Tibial nerve (tissue), 4 donors: ENCODE data around the gene LAMC3. TPM values are rescaled to one million over a fixed set of nuclear protein-coding genes. Genes with fewer than 3 reads are reported as not detected.

Experiments used
- DNase-seq, 2 donors: peaks; one replicate each; pipeline ENCODE4 v3.0.0-alpha.2; 2019; ENCODE audit warnings: low spot score in 2 of 2
- H3K27ac ChIP-seq, 4 donors: fragments of 200-600 bp; sonication (generic) in 3 of 4; one replicate each; pipeline ENCODE4 v1.5.1; 2017 to 2019; ENCODE audit warnings: mild to moderate bottlenecking in 1 of 4
- H3K27me3 ChIP-seq, 2 donors: fragments of 200-600 bp; sonication (generic) in 1 of 2; one replicate each; pipeline versions ENCODE4 v1.5.1 to v1.6.0; 2017 to 2019
- H3K36me3 ChIP-seq, 3 donors: fragments of 200-600 bp; sonication (generic); one replicate each; pipeline ENCODE4 v1.5.1; 2018 to 2019
- H3K4me1 ChIP-seq, 4 donors: fragments of 200-600 bp; sonication (generic) in 3 of 4; one replicate each; pipeline ENCODE4 v1.5.1; 2017 to 2019
- H3K4me3 ChIP-seq, 4 donors: fragments of 200-600 bp; sonication (generic) in 3 of 4; one replicate each; pipeline ENCODE4 v1.5.1; 2017 to 2019; ENCODE audit warnings: mild to moderate bottlenecking in 1 of 4, moderate library complexity in 1 of 4
- H3K9me3 ChIP-seq, 4 donors: fragments of 200-600 bp; sonication (generic) in 3 of 4; one replicate each; pipeline ENCODE4 v1.5.1; 2017 to 2019
- EP300 ChIP-seq, 2 donors: sonication (generic); formaldehyde crosslinking; IDR thresholded peaks; one replicate each; pipeline ENCODE4 v1.6.1; 2017; ENCODE audit warnings: antibody characterized with exemption in 2 of 2, mild to moderate bottlenecking in 1 of 2
- POLR2A ChIP-seq, 2 donors: fragments of 450-650 bp; IDR thresholded peaks; one replicate each; pipeline ENCODE4 v1.6.1; 2017; ENCODE audit warnings: antibody characterized with exemption in 2 of 2, mild to moderate bottlenecking in 2 of 2, moderate library complexity in 2 of 2
- WGBS, 2 donors: methylation state at CpG; one replicate each; pipeline ENCODE4 v1.1.5; 2018; 5-methylcytosine and 5-hydroxymethylcytosine counted together
- total RNA-seq, 4 donors: library from RNA; depleted of rRNA; stranded (reverse); fragments of >200 nt; gene quantifications; one replicate each; pipeline ENCODE4 v1.1.0, GENCODE V29; 2016
- TF ChIP-seq, protein P1 (sequence below), 5 experiments: fragments of 200-600 bp in 3 of 5; fragments of 450-650 bp in 2 of 5; sonication (generic) in 3 of 5; IDR thresholded peaks; one replicate each; pipeline ENCODE4 v1.5.1; 2016 to 2019; ENCODE audit warnings: antibody characterized with exemption in 5 of 5, mild to moderate bottlenecking in 3 of 5, moderate library complexity in 2 of 5

The LAMC3 gene
- total RNA-seq, 4 donors from 2014 or later = 0.21 to 1.6 TPM; not detected in 2

GRCh38 chr9:131062969-131063368, 54.0 kb downstream of the LAMC3 start:
- TF ChIP-seq, protein P1, sequence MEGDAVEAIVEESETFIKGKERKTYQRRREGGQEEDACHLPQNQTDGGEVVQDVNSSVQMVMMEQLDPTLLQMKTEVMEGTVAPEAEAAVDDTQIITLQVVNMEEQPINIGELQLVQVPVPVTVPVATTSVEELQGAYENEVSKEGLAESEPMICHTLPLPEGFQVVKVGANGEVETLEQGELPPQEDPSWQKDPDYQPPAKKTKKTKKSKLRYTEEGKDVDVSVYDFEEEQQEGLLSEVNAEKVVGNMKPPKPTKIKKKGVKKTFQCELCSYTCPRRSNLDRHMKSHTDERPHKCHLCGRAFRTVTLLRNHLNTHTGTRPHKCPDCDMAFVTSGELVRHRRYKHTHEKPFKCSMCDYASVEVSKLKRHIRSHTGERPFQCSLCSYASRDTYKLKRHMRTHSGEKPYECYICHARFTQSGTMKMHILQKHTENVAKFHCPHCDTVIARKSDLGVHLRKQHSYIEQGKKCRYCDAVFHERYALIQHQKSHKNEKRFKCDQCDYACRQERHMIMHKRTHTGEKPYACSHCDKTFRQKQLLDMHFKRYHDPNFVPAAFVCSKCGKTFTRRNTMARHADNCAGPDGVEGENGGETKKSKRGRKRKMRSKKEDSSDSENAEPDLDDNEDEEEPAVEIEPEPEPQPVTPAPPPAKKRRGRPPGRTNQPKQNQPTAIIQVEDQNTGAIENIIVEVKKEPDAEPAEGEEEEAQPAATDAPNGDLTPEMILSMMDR (IDR thresholded peaks at IDR 0.05) = no peak
- TF ChIP-seq POLR2A (IDR thresholded peaks at IDR 0.05) = no peak
- no peak for TF ChIP-seq EP300 (IDR thresholded peaks at IDR 0.05)

GRCh38 chr9:131065599-131065998, 56.6 kb downstream of the LAMC3 start:
- Histone ChIP-seq H3K36me3 (no peaks in the 10 kb centered on the region), H3K4me3 (no peak overlapping the region), H3K27me3 (peaks cover 0 to 5% of the 10 kb centered on the region in 2 donors), H3K27ac (no peak overlapping the region), H3K9me3 (no peaks in the 10 kb centered on the region), H3K4me1 (no peaks in the 10 kb centered on the region)
- DNase-seq = no peak
- whole genome bisulfite sequencing, 2 donors = 94 to 95% methylated on average over 7 of the region's 7 CpGs
- TF ChIP-seq POLR2A (IDR thresholded peaks at IDR 0.05) (no peak), EP300 (IDR thresholded peaks at IDR 0.05) (no peak)
- TF ChIP-seq, protein P1 (IDR thresholded peaks at IDR 0.05) = no peak

More at GRCh38 chr9:131062969-131063368, 54.0 kb downstream of the LAMC3 start:
- no peak for DNase-seq
- Histone ChIP-seq H3K9me3 (no peaks in the 10 kb centered on the region), H3K4me3 (no peak overlapping the region), H3K27ac (no peak overlapping the region), H3K27me3 (peaks cover 0 to 5% of the 10 kb centered on the region in 2 donors), H3K4me1 (no peaks in the 10 kb centered on the region), H3K36me3 (no peaks in the 10 kb centered on the region)
- WGBS, 2 donors = 63 to 71% methylated on average over 9 of the region's 9 CpGs

- H3K27ac ChIP-seq = no peak overlapping the region
- H3K4me3 ChIP-seq = no peak overlapping the region
- TF ChIP-seq, protein P1 (IDR thresholded peaks at IDR 0.05) = no peak
- TF ChIP-seq EP300 (IDR thresholded peaks at IDR 0.05) (no peak), POLR2A (IDR thresholded peaks at IDR 0.05) (no peak)
- DNase-seq = no peak
- H3K4me1 ChIP-seq = no peaks in the 10 kb centered on the region
- 56 to 59% methylated on average over 7 to 9 of the region's 9 CpGs for WGBS, 2 donors
- no peaks in the 10 kb centered on the region for H3K36me3 ChIP-seq
- H3K9me3 ChIP-seq = no peaks in the 10 kb centered on the region
- peaks cover 0 to 5% of the 10 kb centered on the region in 2 donors for H3K27me3 ChIP-seq
Observed at GRCh38 chr9:131067625-131068024, 58.7 kb downstream of the LAMC3 start.

DNA sequence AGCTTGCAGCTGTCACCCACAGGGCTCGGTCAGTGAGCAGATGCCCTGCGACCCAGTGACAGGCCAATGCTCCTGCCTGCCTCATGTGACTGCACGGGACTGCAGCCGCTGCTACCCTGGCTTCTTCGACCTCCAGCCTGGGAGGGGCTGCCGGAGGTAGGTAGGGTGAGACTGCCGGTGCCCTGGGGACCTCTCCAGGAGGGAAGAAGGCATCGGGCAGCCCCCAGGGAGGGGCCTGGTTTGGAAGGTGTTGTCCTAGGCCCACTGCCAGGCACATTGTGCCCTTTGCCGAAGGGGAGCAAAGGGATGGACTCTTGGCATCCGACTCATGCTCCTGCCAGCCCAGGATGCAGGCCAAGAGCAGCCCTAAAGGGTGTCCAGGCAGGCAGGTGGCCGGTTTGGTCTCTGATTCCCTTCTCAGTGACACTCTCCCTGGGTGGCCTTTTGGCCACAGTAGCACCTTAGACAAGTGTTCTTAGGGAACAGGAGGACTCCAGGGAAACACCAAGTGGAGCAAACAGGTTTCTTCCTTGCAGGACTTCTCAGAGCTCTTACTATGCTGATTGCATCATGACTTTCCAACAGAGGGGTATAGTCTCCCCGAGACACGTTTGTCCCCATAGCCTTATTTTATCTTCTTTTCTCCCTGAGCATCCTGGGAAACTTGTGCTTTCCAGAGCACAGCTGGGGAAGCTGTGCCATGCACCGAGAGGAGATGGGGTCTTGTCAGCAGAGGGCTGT, 59.3 kb downstream of the LAMC3 start:
- 67 to 70% methylated on average over 7 to 10 of the region's 14 CpGs for WGBS, 2 donors
- Histone ChIP-seq H3K4me1 (no peaks in the 10 kb centered on the region), H3K27me3 (no peaks in the 10 kb centered on the region), H3K27ac (no peak overlapping the region), H3K36me3 (no peaks in the 10 kb centered on the region), H3K9me3 (no peaks in the 10 kb centered on the region), H3K4me3 (no peak overlapping the region)
- TF ChIP-seq, protein P1 (IDR thresholded peaks at IDR 0.05) = no peak
- TF ChIP-seq POLR2A (IDR thresholded peaks at IDR 0.05) (no peak), EP300 (IDR thresholded peaks at IDR 0.05) (no peak)
- DNase-seq = no peak

DNA sequence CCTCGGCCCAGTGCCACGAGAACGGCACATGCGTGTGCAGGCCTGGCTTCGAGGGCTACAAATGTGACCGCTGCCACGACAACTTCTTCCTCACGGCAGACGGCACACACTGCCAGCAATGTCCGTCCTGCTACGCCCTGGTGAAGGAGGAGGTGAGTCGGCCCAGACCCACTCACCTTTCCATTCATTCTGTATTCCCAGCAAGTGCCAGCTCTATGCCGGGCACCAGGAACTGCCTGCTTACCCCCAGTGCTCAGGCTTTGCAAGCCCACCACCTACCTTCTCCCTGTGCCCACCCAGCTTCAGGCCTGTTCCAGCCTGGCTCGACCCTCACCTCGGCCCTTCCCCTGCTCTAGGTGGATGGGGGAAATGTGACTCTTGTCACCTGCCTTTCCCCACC, 60.7 kb downstream of the LAMC3 start:
- Histone ChIP-seq H3K9me3 (no peaks in the 10 kb centered on the region), H3K27ac (no peak overlapping the region), H3K36me3 (no peaks in the 10 kb centered on the region), H3K4me1 (no peaks in the 10 kb centered on the region), H3K4me3 (no peak overlapping the region), H3K27me3 (no peaks in the 10 kb centered on the region)
- TF ChIP-seq, protein P1 (IDR thresholded peaks at IDR 0.05) = no peak
- TF ChIP-seq POLR2A (IDR thresholded peaks at IDR 0.05) = no peak
- no peak for TF ChIP-seq EP300 (IDR thresholded peaks at IDR 0.05)
- 86 to 92% methylated on average over 14 to 15 of the region's 15 CpGs for WGBS, 2 donors
- no peak for DNase-seq
